Glomerular visceral epithelial cell (primary cell): ENCODE measurements around the gene MRPS6.

ENCODE experiments used
- DNase-seq: peaks from one replicate; pipeline ENCODE4 v3.0.0-alpha.2; 2016; ENCODE audit errors: extremely low spot score

Gene MRPS6

DNA sequence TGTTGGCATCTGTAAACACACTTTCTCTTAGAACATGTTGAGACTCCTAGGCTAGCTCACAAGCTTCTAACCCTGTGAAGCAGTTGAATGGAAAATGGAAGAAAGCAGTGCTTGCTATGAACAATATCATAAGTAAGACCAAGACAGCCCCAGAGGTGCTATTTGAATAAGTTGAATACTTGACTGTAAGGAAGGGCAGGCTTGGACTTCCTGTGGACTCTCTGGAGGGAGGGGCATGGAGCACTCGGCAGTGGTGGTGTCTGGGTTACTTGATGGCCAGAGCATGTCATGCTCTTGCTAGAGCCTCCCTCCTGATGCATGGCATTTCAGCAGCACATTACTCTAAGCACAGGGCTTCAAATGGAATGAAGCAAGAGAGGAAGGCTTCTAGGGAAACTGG, 60.0 kb downstream of the MRPS6 start:
- DNase-seq = no peak

DNA sequence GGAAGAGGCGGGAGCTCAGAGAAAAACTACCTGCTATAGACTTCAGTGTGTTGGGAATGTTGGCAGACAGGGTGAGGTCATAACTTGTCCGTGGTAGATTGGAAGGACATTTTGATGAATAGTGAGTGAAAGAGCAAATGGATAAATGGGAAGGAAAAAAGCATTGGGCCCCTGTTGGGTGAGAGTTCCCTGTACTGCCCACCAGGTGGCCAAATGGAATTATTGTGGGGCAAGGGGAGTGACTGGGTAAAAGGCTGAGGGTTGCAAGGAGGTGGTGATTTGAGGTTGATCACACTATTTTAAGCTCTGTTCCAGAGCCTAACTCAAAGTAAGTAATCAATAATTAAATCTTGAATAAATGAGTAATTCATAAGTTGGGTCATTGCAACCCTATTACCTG, 60.4 kb downstream of the MRPS6 start:
- DNase-seq = no peak

DNA sequence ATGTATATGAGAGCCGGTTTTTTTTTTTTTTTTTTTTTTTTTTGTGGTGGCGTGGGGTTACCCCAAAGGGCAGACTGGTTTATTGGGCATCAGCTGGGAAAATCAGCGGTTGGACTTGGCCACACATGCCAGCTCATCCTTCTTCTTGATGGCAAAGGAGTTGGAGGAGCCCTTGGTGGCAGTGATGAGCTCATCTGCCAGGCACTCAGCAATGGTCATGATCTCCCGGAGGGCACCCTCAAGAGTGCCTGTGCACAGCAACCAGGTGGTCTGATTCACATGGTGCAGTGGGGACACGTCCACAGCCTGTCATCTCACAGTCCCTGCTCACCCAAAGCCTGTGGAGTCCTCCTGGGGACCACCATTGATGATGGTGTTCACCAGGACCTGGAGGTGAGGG, 62.0 kb downstream of the MRPS6 start:
- DNase-seq = peak; percentile 60

DNA sequence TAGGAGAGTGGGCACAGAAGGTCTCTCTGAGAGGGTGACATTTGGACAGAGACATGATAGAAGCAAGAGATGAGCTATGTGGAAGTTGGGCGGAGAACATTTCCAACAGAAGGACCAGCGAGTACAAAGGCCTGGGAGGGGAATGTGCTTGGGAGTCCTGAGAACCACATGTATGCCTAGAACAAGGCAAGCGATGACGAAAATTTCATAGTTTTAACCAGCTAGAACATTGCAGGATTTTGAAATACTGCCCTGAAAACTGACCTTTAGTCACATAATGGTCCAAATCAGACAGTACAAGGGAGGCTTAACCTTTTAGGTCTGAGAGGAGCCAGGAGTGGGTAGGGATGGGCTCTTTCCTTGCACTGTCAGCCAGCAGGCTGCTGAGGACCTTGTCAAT, 68.0 kb downstream of the MRPS6 start:
- no peak for DNase-seq

DNA sequence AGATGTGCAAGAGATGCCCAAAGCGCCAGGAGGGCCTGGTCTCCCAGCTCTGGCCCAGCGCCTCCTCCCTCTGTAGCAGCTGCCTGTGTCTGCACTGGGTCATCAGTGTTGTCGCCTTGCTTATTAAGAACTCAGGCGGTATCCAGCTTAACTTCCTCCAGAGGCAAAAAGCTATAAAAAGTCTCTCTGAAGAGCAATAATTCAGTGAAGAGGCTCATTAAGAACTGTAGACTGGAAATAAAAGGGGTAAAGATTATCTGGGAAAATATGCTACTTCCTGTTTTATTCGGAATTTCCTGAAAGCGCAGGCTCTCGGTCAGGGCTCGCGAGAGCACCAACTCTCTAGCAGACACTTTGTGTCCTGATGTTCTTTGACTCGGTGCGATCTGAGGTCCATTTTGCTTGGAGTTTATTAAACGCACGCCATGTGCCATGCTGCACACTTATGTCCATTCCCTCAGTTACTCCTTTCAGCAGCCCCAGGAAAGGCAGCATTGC, 70.4 kb downstream of the MRPS6 start:
- DNase-seq = no peak

DNA sequence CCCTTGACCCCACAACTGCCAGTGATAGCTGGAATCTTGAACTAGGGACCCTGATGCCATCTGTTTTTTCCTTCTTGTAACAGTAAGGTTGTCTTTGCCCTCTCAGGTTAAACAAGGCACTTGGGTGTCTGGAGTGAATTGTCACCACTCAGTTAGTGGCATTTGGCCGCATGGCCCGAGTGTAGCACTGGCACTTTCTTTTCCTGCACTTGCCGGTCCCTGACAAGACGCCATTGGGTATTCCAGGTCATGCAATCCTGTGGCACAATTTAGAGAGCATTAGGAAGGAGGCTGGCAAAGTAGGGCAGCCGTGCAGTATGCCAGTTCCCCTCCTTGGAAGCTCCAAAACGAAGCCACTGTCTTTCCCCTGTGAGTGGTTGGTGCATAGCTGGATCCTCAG, 70.8 kb downstream of the MRPS6 start:
- DNase-seq = no peak

DNA sequence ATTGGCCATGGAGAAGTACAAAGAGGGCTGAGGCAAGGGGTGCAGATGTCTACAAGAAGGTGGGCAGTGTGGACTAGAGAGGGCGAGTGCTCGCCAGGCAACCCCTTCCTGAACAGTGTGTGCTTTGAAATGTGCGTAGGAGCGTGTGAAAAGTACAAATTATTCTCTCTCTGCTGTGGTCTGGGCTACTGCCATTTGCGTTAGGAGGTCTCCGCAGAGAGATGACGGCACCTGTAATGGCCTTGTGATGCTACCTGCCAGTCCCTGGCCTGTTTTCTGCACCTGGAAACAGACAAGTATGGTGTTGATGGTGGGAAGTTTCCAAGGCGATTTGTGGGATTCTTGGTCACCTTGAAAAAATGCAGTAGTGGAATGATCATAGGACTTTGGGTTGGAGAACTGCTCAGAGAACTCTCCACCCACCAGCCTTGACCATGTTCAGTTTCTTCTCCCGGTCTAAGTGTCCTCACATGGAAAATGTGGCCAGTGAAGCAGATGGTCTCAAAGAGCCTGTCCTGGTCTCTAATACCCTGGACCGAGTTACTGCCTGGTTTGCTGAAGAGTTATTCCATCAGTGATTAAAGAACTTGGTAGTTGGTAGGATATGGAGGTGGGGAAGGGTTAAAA, 74.5 kb downstream of the MRPS6 start:
- no peak for DNase-seq

DNA sequence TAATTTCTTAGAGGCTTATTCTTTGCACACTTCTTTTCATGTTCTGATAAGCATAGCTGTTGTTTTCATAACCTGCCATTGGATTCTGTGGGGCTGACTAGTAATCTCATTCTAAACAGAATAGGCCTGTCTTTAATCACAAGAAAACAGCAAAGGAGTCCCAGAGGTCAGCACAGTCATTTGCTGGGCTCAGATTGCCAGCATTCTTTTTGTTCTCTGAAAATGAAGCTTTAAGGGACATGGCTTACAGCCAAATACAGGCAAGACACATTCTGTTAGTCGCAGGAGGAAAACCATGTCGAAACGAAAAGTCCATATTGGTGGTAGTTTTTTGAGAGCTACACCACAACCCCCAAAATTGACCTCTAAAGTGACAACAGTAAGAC, 75.0 kb downstream of the MRPS6 start:
- DNase-seq = no peak

DNA sequence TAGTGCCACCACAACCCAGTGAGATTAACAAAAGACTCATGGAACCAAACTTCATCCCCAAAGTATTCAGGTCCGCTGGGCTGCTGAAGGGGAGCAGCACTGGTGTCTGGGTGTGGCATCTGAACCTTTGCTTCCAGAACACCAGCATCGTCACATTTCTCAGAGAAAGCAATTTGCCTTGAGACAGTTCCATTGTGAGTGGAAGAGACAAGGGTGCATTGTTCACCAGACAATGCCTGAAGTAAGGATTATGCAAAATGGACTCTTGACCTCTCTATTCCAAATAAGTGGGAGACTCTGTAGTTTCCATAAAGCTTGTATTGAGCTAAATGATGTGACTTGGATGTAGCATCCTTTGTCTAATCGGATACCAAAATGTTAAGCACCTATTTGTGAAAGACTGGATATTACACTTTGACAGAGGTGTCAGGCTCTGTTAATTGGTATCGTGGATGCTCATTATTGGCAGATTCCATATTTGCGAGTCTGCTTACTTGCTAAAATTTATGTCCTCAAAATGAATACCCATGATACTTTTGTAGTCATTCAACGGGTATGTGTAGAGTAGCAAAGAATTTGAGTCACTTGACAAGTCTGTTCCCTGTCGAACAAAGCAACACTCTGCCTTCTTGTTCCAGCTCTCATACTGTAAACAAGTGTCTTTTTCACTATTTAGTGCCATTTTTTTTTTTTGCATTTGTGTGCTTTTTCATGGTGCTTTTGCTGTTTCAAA, 75.6 kb downstream of the MRPS6 start:
- no peak for DNase-seq

DNA sequence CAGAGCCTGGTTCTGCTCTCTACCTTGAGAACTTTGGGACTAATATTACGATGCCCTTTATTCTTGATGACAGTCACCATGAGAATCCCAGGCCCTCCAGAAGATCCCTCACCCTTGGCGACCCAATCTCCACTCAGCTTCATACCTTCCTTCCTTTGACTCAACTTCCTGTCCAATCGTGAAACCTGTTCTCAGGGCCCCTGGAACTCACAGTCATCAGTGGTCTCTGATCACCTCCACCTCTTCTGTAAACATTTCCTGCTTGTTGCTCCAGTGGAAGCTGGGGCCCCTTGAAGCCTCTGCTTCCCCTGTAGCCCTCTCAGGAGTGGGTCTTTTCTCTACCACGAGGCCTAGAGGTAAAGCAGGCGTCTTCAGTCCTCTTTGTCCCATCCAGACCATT, 79.1 kb downstream of the MRPS6 start:
- no peak for DNase-seq

DNA sequence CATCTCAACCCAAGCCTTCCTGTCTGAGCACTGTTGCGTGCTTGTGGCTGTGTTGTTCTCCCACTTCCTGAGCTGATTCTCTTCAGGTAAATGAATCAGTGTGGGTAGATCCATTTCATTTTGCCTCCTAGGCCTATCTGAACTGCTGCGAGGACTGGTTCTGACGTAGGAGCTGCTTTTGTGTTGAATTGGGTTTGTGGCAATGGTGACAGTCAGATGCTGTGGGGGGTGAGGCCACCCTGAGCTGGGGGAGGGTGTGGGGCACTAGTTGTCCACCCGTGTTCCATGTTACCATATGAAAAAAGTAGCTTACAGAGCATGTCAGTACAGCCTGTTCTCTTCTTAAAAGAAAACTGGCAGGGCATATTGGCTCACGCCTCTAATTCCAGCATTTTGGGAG, 81.5 kb downstream of the MRPS6 start:
- DNase-seq = no peak

DNA sequence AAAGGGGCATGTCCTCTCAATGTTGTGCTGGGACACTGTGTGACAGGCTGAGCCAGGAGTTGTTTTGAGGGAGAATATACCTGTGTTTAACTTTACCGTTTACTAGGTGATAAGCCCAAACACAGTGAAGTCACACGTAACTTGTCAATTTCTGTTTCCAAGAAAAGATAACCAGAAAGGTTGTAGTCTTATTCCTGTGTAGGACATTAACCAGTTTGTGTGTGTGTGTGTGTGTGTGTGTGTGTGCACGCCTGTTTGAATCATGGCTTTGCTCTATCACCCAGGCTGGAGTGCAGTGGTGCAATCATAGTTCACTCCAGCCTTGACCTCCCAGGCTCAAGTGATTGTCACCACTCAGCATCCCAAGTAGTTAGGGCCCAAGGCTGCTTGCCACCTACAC, 83.6 kb downstream of the MRPS6 start:
- DNase-seq = peak; percentile 17

DNA sequence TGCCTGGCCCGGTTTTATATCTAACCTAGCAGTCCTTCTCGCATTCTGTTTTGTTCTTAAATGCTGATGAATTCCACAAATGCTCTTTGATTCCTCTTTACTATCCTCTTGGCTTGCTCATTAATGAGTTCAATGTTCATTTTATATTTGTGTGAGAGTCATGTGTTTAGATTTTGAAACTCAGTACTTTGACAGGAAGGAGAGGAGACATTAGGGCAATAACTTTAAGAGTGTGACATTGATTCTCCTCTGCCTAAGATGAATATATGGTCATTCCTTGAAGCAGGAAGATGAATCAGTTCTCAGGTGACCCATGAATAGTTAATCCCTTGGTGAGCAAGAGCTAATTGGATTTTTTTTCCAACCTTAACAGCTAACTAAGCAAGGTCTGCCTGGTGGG, 84.1 kb downstream of the MRPS6 start:
- peak; percentile 31 for DNase-seq

DNA sequence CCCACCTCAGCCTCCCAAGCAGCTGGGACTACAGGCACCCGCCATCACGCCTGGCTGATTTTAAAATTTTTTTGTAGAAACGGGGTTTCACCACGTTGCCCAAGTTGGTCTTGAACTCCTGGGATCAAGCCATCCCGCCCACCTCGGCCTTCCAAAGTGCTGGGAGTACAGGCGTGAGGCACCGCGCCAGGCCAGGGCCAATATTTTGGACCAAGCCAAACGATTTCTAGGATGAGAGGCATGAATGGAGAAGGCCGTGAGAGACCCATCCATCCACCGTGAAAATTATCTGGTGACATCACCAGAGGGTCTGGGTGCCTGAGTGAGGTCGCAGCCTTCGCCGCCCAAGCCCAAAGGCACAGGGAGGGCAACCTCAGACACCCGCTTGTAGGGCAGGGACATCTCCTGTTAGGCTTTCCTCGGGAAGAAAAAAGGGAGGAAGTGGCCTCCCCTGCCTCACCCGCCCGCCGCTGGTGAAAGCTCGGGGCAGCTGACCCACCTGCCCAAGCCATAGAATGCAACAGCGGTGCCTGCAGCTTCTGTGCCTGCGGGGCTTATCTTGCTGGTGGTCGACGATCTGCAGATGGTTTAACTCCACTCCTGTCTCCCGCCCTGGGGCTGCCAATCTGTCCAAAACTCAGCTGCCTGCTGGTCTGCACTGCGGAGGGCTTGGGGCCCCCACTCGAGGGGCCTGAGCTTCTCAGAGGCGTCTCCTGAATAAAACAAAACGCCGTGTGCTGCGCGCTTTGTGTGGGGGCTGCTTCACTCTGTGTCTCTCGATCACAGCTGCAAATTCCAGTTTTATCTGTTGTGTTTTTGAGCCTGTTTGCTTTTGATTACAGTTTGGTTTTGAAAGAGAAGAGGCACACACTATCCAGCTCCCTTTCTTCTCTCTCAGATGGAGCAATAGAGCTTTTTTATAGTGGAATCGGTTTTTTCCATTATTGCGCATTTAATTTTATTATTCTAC, 85.8 kb downstream of the MRPS6 start:
- DNase-seq = no peak

DNA sequence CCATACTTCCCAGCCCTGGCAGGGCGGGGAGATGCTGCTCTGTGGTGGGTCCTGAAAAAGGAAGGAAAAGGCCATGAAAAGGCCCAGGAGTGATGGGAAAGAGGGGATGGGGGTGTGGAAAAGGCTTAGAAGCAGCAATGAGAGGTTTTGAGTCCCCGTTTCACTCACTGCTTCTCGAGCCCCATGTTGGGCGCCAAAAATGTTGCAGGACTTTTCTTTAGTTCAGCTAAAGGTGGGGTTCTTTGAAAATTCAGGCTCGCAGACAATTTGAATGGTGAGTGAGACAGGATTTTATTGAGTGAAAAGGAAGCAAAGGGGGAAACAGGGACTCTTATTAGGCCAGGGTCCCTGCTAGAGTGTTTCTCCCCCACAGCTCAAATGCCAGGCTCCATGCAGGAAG, 93.1 kb downstream of the MRPS6 start:
- no peak for DNase-seq

DNA sequence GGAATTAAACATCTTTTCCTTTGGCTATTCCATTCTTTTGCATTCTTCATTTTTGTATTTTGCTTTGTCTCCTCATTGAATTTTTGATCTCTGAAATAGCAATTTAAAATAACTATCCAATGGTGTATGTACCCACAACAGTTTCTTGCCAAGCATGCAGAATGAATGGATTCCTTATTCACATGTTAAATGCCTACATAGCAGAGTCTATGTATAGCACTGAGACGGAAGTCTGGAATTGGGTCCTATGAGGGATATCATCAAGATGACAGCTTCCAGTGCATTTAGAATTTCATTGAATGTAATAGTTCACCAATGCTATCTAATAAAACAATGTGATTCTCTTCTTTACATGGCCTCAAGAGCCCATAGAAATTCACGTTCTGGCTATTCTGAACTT, 97.5 kb downstream of the MRPS6 start:
- DNase-seq = no peak

DNA sequence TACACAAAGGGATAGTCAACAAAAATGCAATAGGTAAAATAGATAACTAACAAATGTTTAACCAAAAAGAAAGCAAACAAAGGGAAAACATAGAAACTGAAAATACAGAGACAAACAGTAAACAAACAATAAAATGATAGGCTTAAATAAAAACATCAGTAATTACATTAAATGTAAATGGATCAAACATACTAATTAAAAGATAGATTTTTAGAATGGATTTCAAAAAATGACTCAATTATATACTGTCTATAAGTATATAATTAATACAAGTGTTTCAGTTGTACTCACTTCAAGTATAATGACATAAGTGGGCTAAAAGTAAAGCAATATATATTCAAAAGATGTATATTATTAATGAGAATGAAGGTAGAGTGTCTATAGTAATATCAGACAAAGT, 101.1 kb downstream of the MRPS6 start:
- DNase-seq = no peak

DNA sequence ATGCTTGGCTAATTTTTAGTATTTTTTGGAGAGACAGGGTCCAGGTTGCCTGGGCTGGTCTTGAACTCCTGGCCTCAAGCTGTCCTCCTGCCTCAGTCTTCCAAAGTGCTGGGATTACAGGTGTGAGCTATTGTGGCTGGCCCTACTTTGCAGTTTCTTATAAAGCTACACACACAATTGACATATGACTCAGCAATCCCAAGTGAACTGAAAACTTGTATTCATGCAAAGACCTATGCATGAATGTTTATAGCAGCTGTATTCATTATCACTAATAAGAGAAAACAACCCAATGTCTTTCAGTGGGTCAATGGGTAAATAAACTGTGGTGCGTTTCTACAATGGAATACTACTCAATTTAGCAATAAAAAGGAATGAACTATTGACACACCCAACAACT, 103.1 kb downstream of the MRPS6 start:
- DNase-seq = no peak

DNA sequence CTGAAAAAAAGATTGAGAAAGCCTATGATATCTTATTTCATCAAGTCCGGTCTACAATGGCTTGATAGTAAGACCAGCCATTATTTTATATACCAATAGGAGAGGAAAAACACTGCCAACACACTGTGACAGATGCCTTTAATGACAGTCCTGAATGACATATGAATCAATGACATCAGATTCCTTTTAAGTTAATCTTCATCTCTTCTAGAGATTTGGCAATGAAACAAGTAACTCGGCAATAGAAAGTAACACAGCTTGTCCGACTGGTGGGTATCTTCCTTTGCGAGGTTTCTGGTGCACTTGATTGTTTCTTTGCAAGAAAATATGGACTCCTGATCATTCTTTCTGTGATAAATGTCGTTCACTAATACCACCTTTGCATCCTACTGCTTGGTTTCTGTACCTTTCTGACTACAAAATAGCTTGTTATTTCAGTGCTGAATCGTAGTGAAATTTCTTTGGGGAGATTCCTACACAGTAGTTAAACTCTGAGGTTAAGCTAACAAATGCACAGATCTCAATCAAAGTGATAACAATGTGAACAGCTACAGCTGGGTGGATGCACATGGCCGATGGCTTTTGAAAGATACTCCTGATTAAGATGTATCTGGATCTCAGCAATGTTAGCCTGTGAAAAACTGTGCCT, 104.7 kb downstream of the MRPS6 start:
- no peak for DNase-seq

DNA sequence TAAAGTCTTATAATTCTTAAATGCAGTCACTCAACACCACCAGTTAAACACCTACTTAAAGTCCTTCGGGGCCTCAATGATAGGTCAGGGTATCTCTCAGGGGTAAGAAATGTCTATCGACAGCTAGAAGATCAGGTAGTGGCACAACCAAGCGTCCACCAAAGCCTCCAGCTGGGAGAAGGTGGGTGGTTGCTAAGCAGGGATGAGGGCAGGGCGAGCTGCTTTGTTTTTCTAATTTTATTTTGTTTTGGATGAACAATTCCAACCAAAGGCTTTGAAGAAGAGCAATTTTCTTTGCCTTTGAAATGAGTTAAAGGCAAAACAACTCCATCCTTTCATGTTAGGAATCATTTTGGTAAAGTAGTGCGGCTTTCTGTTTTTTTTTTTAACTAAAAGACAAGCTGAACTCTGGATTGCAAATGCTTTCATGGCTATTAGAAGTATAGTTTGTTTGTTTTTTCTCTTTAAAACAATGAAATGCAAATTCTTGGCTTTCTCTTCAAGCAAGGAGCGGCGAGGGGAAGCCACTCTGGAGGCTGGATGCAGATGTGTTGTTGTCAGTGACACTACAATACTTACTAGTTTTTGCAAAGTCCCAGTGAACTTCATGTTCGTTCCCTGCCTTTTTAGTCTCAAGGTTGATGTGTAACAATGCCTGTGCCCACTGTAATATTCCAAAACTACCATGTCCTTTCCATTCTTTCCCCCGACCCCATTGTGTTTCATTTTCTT, 106.0 kb downstream of the MRPS6 start:
- DNase-seq = no peak

DNA sequence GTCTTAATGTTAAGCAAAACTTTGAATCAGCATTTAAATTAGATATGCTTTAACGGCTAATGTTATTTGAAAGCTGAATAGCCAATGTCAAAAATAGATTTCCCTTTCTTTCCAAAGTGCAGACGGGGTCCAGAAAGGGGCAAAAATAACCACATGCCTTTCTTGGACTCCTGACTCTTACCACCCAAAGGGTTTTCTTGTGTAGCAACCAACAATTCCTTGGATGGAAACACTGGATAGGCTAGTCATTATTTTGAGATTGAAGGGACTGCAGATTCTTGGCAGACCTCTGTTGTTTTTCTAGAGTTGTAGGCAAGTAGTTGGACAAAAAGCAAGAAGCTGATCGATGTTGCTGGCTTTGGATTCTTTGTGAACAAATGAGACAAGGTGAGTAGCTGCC, 107.0 kb downstream of the MRPS6 start:
- no peak for DNase-seq
